Pons (tissue), 1 donor: ENCODE data around the gene SHC3.

Experiments
- DNase-seq: peaks from one replicate; pipeline ENCODE4 v3.0.0-alpha.2; 2016; ENCODE audit warnings: low spot score

Gene SHC3

GRCh38 chr9:88986776-88987175 lies 191.8 kb downstream of the SHC3 start:
- no peak for DNase-seq

DNA sequence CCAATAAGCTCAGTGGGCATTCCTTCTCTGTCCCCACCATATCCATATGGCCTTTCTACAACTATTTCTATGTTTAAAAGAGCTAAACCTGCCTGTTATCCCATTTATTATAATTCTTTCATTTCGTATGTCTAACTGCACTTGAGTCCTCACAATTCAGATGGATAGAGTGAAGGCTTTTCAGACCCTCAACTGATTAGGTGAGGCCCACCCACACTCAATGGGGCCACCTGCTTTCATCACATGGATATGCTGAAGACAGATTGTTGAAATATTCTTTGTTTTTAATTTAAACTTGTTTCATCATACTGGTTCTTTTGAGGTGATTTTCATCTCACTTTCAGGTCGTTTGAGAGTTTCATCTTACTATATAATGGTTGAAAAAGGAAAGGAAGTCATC lies 193.0 kb downstream of the SHC3 start:
- DNase-seq = no peak

GRCh38 chr9:88984543-88984883 lies 194.1 kb downstream of the SHC3 start:
- no peak for DNase-seq

DNA sequence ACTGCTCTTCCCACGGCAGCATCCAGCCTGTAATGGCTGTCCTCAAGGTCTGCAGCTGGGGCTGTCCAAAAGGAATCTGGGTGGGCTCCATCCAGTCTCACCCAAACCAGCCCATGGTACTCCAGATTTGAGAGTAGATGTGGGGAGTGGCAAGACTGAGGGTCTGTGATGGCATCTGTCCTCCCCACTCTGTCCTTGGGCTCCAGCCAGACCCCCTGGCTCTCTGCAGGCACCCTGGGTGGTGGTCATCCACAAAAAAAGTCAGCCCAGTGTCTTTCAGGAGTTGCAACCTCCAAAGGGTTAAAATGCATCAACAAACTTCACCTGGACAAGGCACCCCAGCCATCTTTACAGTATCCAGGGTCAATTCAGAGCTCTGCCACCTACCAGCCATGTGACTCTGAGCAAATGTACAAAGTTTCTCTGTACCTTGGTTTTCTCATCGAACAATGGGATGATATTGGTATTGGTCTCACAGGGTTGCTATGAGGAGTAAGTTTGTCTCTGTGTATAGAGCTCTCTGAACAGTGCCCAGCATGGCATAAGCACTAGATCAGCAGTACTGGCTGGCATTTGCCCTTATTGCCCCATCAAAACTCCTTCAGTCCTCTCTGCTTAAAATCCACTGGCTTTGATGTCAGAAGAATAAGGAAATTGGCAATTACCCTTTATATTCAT lies 194.6 kb downstream of the SHC3 start:
- DNase-seq = no peak

- no peak for DNase-seq
Observed at GRCh38 chr9:88980740-88981203, 197.8 kb downstream of the SHC3 start.

DNA sequence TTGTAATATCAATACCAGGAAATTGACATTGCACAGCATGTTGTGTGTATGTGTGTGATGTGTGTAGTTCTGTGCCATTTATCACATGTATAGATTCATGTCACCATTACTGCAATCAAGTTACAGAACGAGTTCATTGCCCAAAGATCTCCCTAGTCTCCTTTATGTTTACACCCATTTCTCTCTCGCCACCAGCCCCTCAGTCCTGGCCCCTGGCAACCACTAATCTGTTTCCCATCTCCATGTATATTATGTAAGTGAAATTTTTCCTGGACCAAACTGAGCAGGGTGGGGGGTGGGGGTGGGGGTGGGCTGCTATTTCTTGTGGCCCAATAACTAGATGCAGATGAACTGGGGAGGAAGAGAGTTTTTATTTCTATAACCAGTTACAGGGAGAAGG lies 198.8 kb downstream of the SHC3 start:
- no peak for DNase-seq

DNA sequence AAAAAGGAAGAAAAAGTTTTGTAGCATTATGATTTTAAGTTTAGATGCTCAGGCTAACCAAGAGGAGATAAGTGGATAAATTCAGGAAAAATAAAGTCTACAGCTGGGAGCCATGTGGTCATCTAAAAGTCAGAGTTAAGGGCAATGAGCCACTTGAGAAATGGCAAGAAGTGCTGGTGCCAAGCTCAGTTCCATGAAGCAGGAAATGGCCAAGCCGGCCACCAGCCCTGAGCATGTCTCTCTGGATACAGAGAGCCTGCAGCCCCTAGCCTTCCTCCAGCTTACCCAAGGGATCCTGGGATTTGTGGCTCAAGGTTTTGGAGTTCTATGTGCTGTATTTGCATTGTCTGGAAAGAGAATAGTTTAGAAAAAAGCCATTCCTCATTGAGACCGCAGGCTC lies 199.6 kb downstream of the SHC3 start:
- DNase-seq = no peak

DNA sequence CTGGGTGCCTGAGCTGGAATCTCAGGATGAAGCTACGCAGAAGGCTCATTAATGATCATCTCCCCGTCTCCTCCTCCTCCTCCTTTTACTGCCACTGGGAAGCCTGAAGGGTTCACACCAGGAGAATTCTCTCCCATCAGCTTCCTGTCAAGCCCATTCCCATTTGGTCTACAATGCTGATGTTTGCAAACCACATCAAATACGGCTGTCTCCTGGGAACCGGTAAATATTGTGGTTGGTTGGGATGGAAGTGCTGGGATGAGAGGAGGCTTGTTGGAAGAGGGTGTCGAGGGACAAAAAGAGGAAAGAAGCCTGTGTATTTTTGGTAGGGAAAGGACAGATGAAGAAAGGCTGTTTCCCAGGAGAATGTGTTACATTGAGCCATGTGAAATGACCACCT lies 200.6 kb downstream of the SHC3 start:
- no peak for DNase-seq

DNA sequence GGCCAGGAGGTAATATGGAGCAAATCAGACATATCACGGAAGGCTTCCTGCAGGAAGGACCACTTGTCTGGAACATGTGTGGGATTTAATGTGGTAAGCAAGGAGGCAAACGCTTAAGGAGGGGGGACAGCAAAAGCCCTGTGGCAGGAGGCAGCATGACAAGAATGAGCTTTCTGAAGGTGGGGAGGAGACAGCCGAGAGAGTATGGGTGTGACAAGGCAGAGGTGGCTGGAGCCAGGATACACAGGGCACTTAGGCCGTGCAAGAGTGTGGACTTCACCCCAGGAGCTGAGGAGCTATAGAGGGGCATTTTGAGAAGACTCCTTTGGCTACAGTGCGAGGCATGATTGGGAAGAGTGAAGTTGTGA lies 201.7 kb downstream of the SHC3 start:
- DNase-seq = no peak

- no peak for DNase-seq
Observed at GRCh38 chr9:88975966-88976889, 202.4 kb downstream of the SHC3 start.

GRCh38 chr9:88974641-88975040 lies 204.0 kb downstream of the SHC3 start:
- no peak for DNase-seq

GRCh38 chr9:88973281-88974045 lies 205.2 kb downstream of the SHC3 start:
- DNase-seq = no peak

GRCh38 chr9:88972401-88972800 lies 206.2 kb downstream of the SHC3 start:
- DNase-seq = no peak

GRCh38 chr9:88971131-88971960 lies 207.3 kb downstream of the SHC3 start:
- DNase-seq = no peak

DNA sequence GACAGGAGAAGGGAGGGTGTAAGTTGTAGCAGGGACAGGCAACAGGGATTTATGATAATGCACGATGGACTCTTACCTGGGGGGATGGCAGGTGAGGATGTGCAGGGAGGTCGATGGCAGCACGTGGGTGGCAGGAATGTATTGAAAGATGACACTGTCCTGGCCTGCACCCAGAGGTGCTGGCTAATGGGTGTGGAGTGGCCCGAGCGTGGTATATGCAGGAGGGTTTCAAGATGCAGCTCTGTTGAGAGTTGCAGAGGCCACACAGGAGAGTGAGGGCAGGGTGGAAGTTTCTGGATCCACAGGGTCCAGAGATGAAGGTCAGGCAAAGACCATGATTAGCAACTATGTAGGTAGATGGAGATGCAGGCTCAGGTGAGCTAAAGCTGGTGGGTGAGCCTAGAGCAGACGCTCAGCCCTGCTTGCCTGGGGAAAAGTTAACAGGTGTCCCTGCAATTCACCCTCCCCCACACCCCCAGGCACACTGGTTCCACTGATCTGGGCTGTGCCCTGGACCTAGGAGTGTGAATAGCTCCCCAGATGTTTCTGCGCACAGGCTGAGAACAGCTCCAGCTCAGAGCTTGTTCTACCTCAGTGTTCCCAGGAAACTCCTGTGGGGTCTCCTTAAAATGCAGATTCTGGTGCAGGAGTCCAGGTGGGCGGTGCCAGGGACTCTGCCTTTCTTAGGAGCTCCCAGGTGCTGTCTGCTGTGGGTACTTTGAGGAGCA lies 208.8 kb downstream of the SHC3 start:
- no peak for DNase-seq

DNA sequence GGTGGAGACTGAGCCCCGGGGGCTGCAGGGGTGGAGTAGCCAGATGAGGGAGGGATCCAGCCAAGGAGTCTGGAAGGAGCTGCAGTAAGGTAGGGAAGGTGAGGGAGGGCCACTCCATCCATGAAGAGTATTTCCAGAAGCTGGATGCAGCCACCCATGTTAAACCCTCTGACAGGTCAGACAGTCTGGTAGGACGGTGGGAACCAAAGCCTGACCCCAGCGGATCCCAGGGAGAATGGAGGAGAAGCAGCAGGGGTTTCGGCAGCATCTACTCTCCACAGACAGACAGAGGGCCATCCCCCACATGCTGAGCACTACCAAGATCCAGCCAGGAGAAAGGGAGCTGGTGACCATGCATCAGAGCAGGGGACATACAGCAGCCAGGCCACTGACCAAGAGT lies 209.8 kb downstream of the SHC3 start:
- DNase-seq = no peak

GRCh38 chr9:88966894-88967676 lies 211.5 kb downstream of the SHC3 start:
- no peak for DNase-seq

DNA sequence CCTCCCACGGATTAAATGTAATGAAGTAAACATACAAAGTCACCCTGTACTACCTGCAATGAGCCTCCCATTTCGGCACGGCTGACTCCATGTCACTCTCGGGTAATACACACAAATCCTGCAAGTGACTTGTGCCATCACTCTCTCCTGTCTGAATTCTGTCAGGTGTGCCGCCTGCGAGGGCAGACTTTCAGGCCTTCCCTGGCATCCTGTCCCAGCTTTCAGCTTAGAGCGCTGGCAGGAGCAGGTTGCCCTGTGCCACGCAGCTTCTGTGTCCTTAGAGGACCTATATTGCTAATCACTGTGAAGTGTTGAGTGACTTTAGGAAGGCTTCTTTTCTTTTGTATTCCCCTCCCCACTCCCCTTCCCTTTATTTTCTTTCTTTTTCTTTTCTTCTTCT lies 213.1 kb downstream of the SHC3 start:
- DNase-seq = no peak

- no peak for DNase-seq
Observed at GRCh38 chr9:88960632-88961031, 218.0 kb downstream of the SHC3 start.

- DNase-seq = no peak
Observed at GRCh38 chr9:88959727-88960469, 218.7 kb downstream of the SHC3 start.
